Smooth muscle cell (in vitro differentiated cells): ENCODE data around the gene TCEA2. TPM values are rescaled to one million over a fixed set of nuclear protein-coding genes. Genes with fewer than 3 reads are reported as not detected.
A peak's percentile ranks its signal among the peaks of the same experiment; 100 is the strongest.

Source experiments
- DNase-seq: peaks from one replicate; lab custom pipeline; 2025; ENCODE audit not compliant: unreplicated experiment; lab: John Stamatoyannopoulos, UW
- H2AFZ ChIP-seq: fragments of 200-600 bp; sonication (generic); 2 replicates; pipeline ENCODE4 v1.6.0; 2016; ENCODE audit warnings: antibody characterized with exemption, low read depth, mild to moderate bottlenecking
- H3F3A ChIP-seq: fragments of 200-600 bp; sonication (generic); 2 replicates; pipeline ENCODE4 v1.6.0; 2017; ENCODE audit warnings: antibody characterized with exemption, low read depth
- H3K27ac ChIP-seq: fragments of 200-600 bp; sonication (generic); 2 replicates; pipeline ENCODE4 v1.5.1; 2016; ENCODE audit warnings: low read depth, mild to moderate bottlenecking
- H3K27me3 ChIP-seq: fragments of 200-600 bp; sonication (generic); 2 replicates; pipeline ENCODE4 v1.6.1; 2016; ENCODE audit warnings: low read depth, mild to moderate bottlenecking
- H3K36me3 ChIP-seq: fragments of 200-600 bp; sonication (generic); 2 replicates; pipeline ENCODE4 v1.5.1; 2016; ENCODE audit warnings: low read depth
- H3K4me1 ChIP-seq: fragments of 200-600 bp; sonication (generic); 2 replicates; pipeline ENCODE4 v1.5.1; 2016; ENCODE audit warnings: low read depth
- H3K4me2 ChIP-seq: fragments of 200-600 bp; sonication (generic); 2 replicates; pipeline ENCODE4 v1.6.0; 2016; ENCODE audit warnings: mild to moderate bottlenecking
- H3K4me3 ChIP-seq: fragments of 200-600 bp; sonication (generic); 2 replicates; pipeline ENCODE4 v1.5.1; 2016; ENCODE audit warnings: mild to moderate bottlenecking
- H3K79me2 ChIP-seq: fragments of 200-600 bp; sonication (generic); 2 replicates; pipeline ENCODE4 v1.6.0; 2016; ENCODE audit warnings: low read depth, mild to moderate bottlenecking
- H3K9ac ChIP-seq: fragments of 200-600 bp; sonication (generic); 2 replicates; pipeline ENCODE4 v1.6.0; 2016; ENCODE audit warnings: low read depth
- H3K9me3 ChIP-seq: fragments of 200-600 bp; sonication (generic); replicated peaks from 2 replicates; pipeline ENCODE4 v1.5.1; 2016; ENCODE audit warnings: low read depth
- H4K20me1 ChIP-seq: fragments of 200-600 bp; sonication (generic); 2 replicates; pipeline ENCODE4 v1.6.0; 2016; ENCODE audit warnings: low read depth
- WGBS: methylation state at CpG from one replicate; pipeline ENCODE4 v1.1.7; 2016; ENCODE audit warnings: low lambda C conversion rate; 5-methylcytosine and 5-hydroxymethylcytosine counted together
- polyA plus RNA-seq: library from polyadenylated mRNA; unstranded; fragments of >200 nt; fragmentation: Nextera tagmentation; extraction: Ambion mirVana; gene quantifications from 2 replicates; pipeline ENCODE4 v1.2.1, GENCODE V29; 2016
- total RNA-seq: library from RNA; depleted of rRNA; stranded (reverse); fragments of >200 nt; gene quantifications from 2 replicates; pipeline ENCODE4 v1.2.3, GENCODE V29; 2014
- TF ChIP-seq, protein P1 (sequence below): fragments of 200-600 bp; sonication (generic); IDR thresholded peaks from 2 replicates; pipeline ENCODE4 v1.5.1; 2017; ENCODE audit warnings: borderline replicate concordance, mild to moderate bottlenecking, antibody characterized with exemption; ENCODE audit not compliant: insufficient read depth, poor library complexity, severe bottlenecking

Gene TCEA2
- 24.9 and 41.0 TPM in 2 replicates for total RNA-seq
- 83.4 and 89.5 TPM in 2 replicates for polyA plus RNA-seq

DNA sequence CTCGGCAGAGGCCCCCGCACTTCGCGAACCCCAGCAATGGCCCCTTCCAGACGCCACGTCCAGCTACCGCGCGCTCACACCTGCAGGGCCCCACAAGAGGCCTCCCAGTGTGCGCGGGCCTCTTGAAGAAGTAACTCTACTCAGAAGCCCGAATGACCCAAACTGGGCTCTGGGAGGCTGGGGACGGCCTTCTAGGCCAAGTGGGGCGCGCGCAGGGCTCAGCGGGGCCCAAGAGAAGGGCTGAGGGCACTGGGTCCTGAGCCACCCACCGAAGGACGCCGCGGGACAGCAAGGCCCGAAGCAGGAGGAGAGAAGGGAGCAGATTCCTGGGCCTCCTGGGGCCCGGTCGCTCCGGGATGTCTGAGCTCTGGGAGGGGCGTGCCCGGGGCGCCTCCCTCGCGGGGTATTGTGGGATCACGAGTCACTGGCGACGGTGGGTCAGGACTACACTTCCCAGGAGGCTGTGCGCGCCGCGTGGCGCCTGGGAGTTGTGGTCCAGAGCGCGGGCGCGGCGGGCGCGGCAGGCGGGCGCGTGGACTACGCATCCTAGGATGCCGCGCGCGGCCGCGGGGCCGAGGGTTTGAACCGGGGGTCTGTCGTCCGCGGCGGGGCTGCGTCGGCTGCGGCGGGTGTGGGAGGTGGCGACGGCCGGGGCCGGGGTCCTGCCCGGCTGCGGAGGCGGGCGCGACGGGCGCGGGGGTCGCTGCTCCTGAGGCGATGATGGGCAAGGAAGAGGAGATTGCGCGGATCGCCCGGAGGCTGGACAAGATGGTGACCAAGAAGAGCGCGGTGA is at the start of gene TCEA2:
Gene TCEA2 (plus strand): TSS at position 603 of the 793 bp plus-strand sequence. CDS start 115 bp downstream, at position 718.
- H2AFZ ChIP-seq: peak within 1 kb of the TSS; percentile 21
- H3K9ac ChIP-seq: peak within 1 kb of the TSS; percentile 79
- TF ChIP-seq, protein P1, sequence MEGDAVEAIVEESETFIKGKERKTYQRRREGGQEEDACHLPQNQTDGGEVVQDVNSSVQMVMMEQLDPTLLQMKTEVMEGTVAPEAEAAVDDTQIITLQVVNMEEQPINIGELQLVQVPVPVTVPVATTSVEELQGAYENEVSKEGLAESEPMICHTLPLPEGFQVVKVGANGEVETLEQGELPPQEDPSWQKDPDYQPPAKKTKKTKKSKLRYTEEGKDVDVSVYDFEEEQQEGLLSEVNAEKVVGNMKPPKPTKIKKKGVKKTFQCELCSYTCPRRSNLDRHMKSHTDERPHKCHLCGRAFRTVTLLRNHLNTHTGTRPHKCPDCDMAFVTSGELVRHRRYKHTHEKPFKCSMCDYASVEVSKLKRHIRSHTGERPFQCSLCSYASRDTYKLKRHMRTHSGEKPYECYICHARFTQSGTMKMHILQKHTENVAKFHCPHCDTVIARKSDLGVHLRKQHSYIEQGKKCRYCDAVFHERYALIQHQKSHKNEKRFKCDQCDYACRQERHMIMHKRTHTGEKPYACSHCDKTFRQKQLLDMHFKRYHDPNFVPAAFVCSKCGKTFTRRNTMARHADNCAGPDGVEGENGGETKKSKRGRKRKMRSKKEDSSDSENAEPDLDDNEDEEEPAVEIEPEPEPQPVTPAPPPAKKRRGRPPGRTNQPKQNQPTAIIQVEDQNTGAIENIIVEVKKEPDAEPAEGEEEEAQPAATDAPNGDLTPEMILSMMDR: no peak
- 11% methylated on average over 61 of the region's 85 CpGs for WGBS
- DNase-seq: peak; percentile 82
- peak within 1 kb of the TSS; percentile 88 for H3K4me2 ChIP-seq
- no peaks in the 10 kb centered on the region for H3F3A ChIP-seq
- peak within 1 kb of the TSS; percentile 93 for H3K4me3 ChIP-seq
- peaks cover 10% of the 10 kb centered on the region for H4K20me1 ChIP-seq
- no peaks in the 10 kb centered on the region for H3K79me2 ChIP-seq
- H3K4me1 ChIP-seq: peaks cover 6% of the 10 kb centered on the region
- H3K27ac ChIP-seq: peak within 1 kb of the TSS; percentile 62
- no peaks in the 10 kb centered on the region for H3K9me3 ChIP-seq
- no peaks in the 10 kb centered on the region for H3K36me3 ChIP-seq
- no peaks in the 10 kb centered on the region for H3K27me3 ChIP-seq

DNA sequence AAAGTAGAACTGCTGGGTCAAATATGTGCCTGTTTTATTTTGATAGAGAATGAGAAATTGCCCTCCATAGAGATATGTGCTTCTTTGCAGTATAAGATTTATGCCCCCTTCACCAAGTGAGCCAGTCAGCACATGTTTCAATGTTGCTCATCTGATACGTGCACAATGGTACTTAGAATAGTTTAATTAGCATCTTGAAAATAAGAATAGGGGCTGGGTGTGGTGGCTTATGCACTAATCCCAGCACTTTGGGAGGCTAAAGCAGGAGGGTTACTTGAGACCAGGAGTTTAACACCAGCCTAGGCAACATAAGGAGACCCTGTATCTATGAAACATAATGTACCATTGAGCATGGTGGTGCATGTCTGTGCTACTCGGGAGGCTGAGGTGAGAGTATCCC is 47.4 kb upstream of the TCEA2 start:
- DNase-seq: no peak
- H3K36me3 ChIP-seq: peaks cover 4% of the 10 kb centered on the region
- H3K4me3 ChIP-seq: no peak overlapping the region
- H2AFZ ChIP-seq: no peak overlapping the region
- no peaks in the 10 kb centered on the region for H3K79me2 ChIP-seq
- 97% methylated on average over 2 of the region's 2 CpGs for WGBS
- H3K9ac ChIP-seq: no peak overlapping the region
- H3K9me3 ChIP-seq: no peaks in the 10 kb centered on the region
- H3K4me1 ChIP-seq: no peaks in the 10 kb centered on the region
- peaks cover 14% of the 10 kb centered on the region for H4K20me1 ChIP-seq
- no peaks in the 10 kb centered on the region for H3K27me3 ChIP-seq
- no peak overlapping the region for H3K4me2 ChIP-seq
- TF ChIP-seq, protein P1: no peak
- H3K27ac ChIP-seq: no peak overlapping the region
- no peaks in the 10 kb centered on the region for H3F3A ChIP-seq

DNA sequence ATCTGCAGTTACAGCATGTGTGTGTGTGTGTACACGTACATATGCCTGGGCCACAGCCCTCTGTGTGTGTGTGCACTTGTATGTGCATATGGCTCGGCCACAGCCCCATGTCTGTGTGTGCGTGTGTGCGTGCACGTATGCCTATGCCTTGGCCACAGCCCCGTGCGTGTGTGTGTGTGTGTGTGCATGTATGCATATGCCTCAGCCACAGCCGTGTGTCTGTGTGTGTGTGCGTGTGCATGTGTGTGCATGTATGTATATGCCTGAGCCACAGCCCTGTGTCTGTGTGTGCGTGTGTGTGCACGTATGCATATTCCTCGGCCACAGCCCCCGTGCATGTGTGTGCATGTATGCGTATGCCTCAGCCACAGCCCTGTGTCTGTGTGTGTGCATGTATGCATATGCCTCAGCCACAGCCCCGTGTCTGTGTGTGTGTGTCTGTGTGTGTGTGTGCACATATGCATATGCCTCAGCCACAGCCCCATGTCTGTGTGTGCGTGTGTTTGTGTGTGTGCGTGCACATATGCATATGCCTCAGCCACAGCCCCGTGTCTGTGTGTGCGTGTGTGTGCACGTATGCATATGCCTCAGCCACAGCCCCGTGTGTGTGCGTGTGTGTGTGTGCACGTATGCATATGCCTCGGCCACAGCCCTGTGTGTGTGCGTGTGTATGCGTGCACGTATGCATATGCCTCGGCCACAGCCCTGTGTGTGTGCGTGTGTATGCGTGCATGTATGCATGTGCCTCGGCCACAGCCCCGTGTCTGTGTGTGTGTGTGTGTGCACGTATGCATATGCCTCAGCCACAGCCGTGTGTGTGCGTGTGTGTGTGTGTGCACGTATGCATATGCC is 41.6 kb upstream of the TCEA2 start:
- Histone ChIP-seq H3K4me2 (no peak overlapping the region), H4K20me1 (peaks cover 7% of the 10 kb centered on the region), H3K4me1 (no peaks in the 10 kb centered on the region), H2AFZ (no peak overlapping the region), H3K9me3 (no peaks in the 10 kb centered on the region), H3K36me3 (peaks cover 8% of the 10 kb centered on the region), H3K27ac (no peak overlapping the region), H3K79me2 (no peaks in the 10 kb centered on the region), H3K4me3 (no peak overlapping the region), H3K9ac (no peak overlapping the region), H3F3A (no peaks in the 10 kb centered on the region), H3K27me3 (no peaks in the 10 kb centered on the region)
- no peak for DNase-seq
- TF ChIP-seq, protein P1: no peak
- 96% methylated on average over 36 of the region's 36 CpGs for WGBS
